BLaER1 (cell line): ENCODE results near the gene SLC12A7.

Source experiments
- H3K27ac ChIP-seq: shearing (Covaris generic); formaldehyde crosslinking; 2 replicates; pipeline ENCODE4 v1.8.1; 2022
- H3K27me3 ChIP-seq: shearing (Covaris generic); formaldehyde crosslinking; 2 replicates; pipeline ENCODE4 v1.8.1; 2022
- H3K36me3 ChIP-seq: shearing (Covaris generic); formaldehyde crosslinking; 2 replicates; pipeline ENCODE4 v1.8.1; 2022
- H3K4me1 ChIP-seq: shearing (Covaris generic); formaldehyde crosslinking; 2 replicates; pipeline ENCODE4 v1.8.1; 2022
- H3K4me2 ChIP-seq: shearing (Covaris generic); formaldehyde crosslinking; 2 replicates; pipeline ENCODE4 v1.8.1; 2022
- H3K4me3 ChIP-seq: shearing (Covaris generic); formaldehyde crosslinking; 2 replicates; pipeline ENCODE4 v1.8.1; 2022
- H3K9ac ChIP-seq: shearing (Covaris generic); formaldehyde crosslinking; 2 replicates; pipeline ENCODE4 v1.8.1; 2022
- H3K9me3 ChIP-seq: shearing (Covaris generic); formaldehyde crosslinking; 2 replicates; pipeline ENCODE4 v1.8.1; 2022
- H4K20me1 ChIP-seq: shearing (Covaris generic); formaldehyde crosslinking; 2 replicates; pipeline ENCODE4 v1.8.1; 2022
- Cebpa-rat ChIP-seq: shearing (Covaris generic); IDR thresholded peaks from 2 replicates; pipeline ENCODE4 v1.8.1; 2022

SLC12A7 gene

GRCh38 chr5:1094670-1095190 is 17.1 kb downstream of the SLC12A7 start:
- peaks cover 90% of the 10 kb centered on the region for H4K20me1 ChIP-seq
- no peaks in the 10 kb centered on the region for H3K9me3 ChIP-seq

GRCh38 chr5:1093361-1093760 is 18.5 kb downstream of the SLC12A7 start:
- Histone ChIP-seq H3K4me2 (peak overlapping the region; percentile 40; the same call in 1 of the 2 replicates), H3K36me3 (peaks cover 66% of the 10 kb centered on the region; the same call in 1 of the 2 replicates), H3K27me3 (no peaks in the 10 kb centered on the region), H3K4me3 (no peak overlapping the region), H3K4me1 (peaks cover 48% of the 10 kb centered on the region), H3K9me3 (no peaks in the 10 kb centered on the region), H3K27ac (no peak overlapping the region), H3K9ac (no peak overlapping the region), H4K20me1 (peaks cover 90% of the 10 kb centered on the region)
- no peak for TF ChIP-seq Cebpa-rat

More at GRCh38 chr5:1094670-1095190, 17.1 kb downstream of the SLC12A7 start:
- Histone ChIP-seq H3K9ac (no peak overlapping the region), H3K4me2 (peak overlapping the region; percentile 9; the same call in 1 of the 2 replicates), H3K4me1 (peaks cover 59% of the 10 kb centered on the region), H3K36me3 (peaks cover 52% of the 10 kb centered on the region; the same call in 1 of the 2 replicates), H3K27me3 (peaks cover 7% of the 10 kb centered on the region; the same call in 1 of the 2 replicates), H3K27ac (no peak overlapping the region), H3K4me3 (no peak overlapping the region)
- no peak for TF ChIP-seq Cebpa-rat

GRCh38 chr5:1092122-1092521 is 19.7 kb downstream of the SLC12A7 start:
- Histone ChIP-seq H3K4me1 (peaks cover 40% of the 10 kb centered on the region), H3K4me2 (no peak overlapping the region), H3K36me3 (peaks cover 78% of the 10 kb centered on the region; the same call in 1 of the 2 replicates), H3K27me3 (no peaks in the 10 kb centered on the region), H3K4me3 (no peak overlapping the region), H3K9ac (no peak overlapping the region), H3K9me3 (no peaks in the 10 kb centered on the region), H4K20me1 (peaks cover 89% of the 10 kb centered on the region), H3K27ac (no peak overlapping the region)
- TF ChIP-seq Cebpa-rat = no peak

- H3K27ac ChIP-seq = no peak overlapping the region
- H3K4me1 ChIP-seq = peaks cover 37% of the 10 kb centered on the region
- peaks cover 85% of the 10 kb centered on the region for H4K20me1 ChIP-seq
- H3K9ac ChIP-seq = no peak overlapping the region
- no peaks in the 10 kb centered on the region for H3K27me3 ChIP-seq
- no peak overlapping the region for H3K4me2 ChIP-seq
- no peaks in the 10 kb centered on the region for H3K9me3 ChIP-seq
- peaks cover 83% of the 10 kb centered on the region; the same call in 1 of the 2 replicates for H3K36me3 ChIP-seq
- no peak for TF ChIP-seq Cebpa-rat
- no peak overlapping the region for H3K4me3 ChIP-seq
Measured at GRCh38 chr5:1091632-1092031, 20.2 kb downstream of the SLC12A7 start.

GRCh38 chr5:1090538-1090937 is 21.3 kb downstream of the SLC12A7 start:
- no peak overlapping the region for H3K4me3 ChIP-seq

GRCh38 chr5:1089621-1090040 is 22.2 kb downstream of the SLC12A7 start:
- Histone ChIP-seq H3K9me3 (no peaks in the 10 kb centered on the region), H3K9ac (no peak overlapping the region), H3K4me2 (no peak overlapping the region), H3K27ac (no peak overlapping the region), H3K27me3 (no peaks in the 10 kb centered on the region), H3K36me3 (peaks cover 95% of the 10 kb centered on the region), H3K4me1 (peaks cover 22% of the 10 kb centered on the region), H3K4me3 (no peak overlapping the region), H4K20me1 (peaks cover 67% of the 10 kb centered on the region)
- TF ChIP-seq Cebpa-rat = no peak

More at GRCh38 chr5:1090538-1090937, 21.3 kb downstream of the SLC12A7 start:
- H4K20me1 ChIP-seq = peaks cover 76% of the 10 kb centered on the region
- peaks cover 90% of the 10 kb centered on the region; the same call in 1 of the 2 replicates for H3K36me3 ChIP-seq
- H3K9me3 ChIP-seq = no peaks in the 10 kb centered on the region
- peaks cover 29% of the 10 kb centered on the region for H3K4me1 ChIP-seq
- no peak overlapping the region for H3K9ac ChIP-seq
- H3K4me2 ChIP-seq = no peak overlapping the region
- TF ChIP-seq Cebpa-rat = no peak
- no peaks in the 10 kb centered on the region for H3K27me3 ChIP-seq
- 0 out of 2 replicates have a peak overlapping the region, but pooled peaks have one; percentile 9 for H3K27ac ChIP-seq

- Histone ChIP-seq H3K4me2 (no peak overlapping the region), H3K9me3 (no peaks in the 10 kb centered on the region), H3K36me3 (peaks cover 100% of the 10 kb centered on the region), H3K27ac (no peak overlapping the region), H4K20me1 (peaks cover 62% of the 10 kb centered on the region), H3K27me3 (no peaks in the 10 kb centered on the region), H3K4me3 (no peak overlapping the region), H3K4me1 (peaks cover 17% of the 10 kb centered on the region), H3K9ac (no peak overlapping the region)
- no peak for TF ChIP-seq Cebpa-rat
Measured at GRCh38 chr5:1089146-1089545, 22.7 kb downstream of the SLC12A7 start.

- TF ChIP-seq Cebpa-rat = no peak
- peaks cover 100% of the 10 kb centered on the region for H3K36me3 ChIP-seq
- no peaks in the 10 kb centered on the region for H3K9me3 ChIP-seq
- H3K4me1 ChIP-seq = peaks cover 12% of the 10 kb centered on the region
- no peak overlapping the region for H3K9ac ChIP-seq
- H3K4me3 ChIP-seq = no peak overlapping the region
- H4K20me1 ChIP-seq = peaks cover 58% of the 10 kb centered on the region
- H3K27me3 ChIP-seq = no peaks in the 10 kb centered on the region
- H3K27ac ChIP-seq = no peak overlapping the region
- H3K4me2 ChIP-seq = no peak overlapping the region
Measured at GRCh38 chr5:1088726-1089125, 23.1 kb downstream of the SLC12A7 start.

- no peak for TF ChIP-seq Cebpa-rat
- Histone ChIP-seq H3K27me3 (no peaks in the 10 kb centered on the region), H3K27ac (no peak overlapping the region), H3K9me3 (no peaks in the 10 kb centered on the region), H3K4me2 (no peak overlapping the region), H4K20me1 (peaks cover 51% of the 10 kb centered on the region), H3K9ac (no peak overlapping the region), H3K4me1 (peaks cover 7% of the 10 kb centered on the region), H3K4me3 (no peak overlapping the region), H3K36me3 (peaks cover 100% of the 10 kb centered on the region)
Measured at GRCh38 chr5:1088031-1088430, 23.8 kb downstream of the SLC12A7 start.

GRCh38 chr5:1087428-1087827 is 24.4 kb downstream of the SLC12A7 start:
- Histone ChIP-seq H3K4me3 (no peak overlapping the region), H3K27ac (no peak overlapping the region), H3K4me2 (no peak overlapping the region), H3K9me3 (no peaks in the 10 kb centered on the region), H3K9ac (no peak overlapping the region), H3K36me3 (peaks cover 100% of the 10 kb centered on the region), H3K27me3 (no peaks in the 10 kb centered on the region), H3K4me1 (peaks cover under 1% of the 10 kb centered on the region; the same call in 1 of the 2 replicates), H4K20me1 (peaks cover 45% of the 10 kb centered on the region)
- TF ChIP-seq Cebpa-rat = no peak
